OCI-LY3 (cell line): ENCODE data around the gene LTBP1.

Experiments
- EZH2phosphoT487 ChIP-seq: fragments of 200-600 bp; shearing (Covaris generic); IDR thresholded peaks from 2 replicates; pipeline ENCODE4 v1.6.1; 2018; ENCODE audit warnings: antibody characterized with exemption, mixed run types, low read depth
- TF ChIP-seq, protein P1 (sequence below): fragments of 200-600, 300-600 bp; sonication (generic); IDR thresholded peaks from 2 replicates; pipeline ENCODE4 v1.5.1; 2014; ENCODE audit warnings: antibody characterized with exemption, low read length, low read depth

DNA sequence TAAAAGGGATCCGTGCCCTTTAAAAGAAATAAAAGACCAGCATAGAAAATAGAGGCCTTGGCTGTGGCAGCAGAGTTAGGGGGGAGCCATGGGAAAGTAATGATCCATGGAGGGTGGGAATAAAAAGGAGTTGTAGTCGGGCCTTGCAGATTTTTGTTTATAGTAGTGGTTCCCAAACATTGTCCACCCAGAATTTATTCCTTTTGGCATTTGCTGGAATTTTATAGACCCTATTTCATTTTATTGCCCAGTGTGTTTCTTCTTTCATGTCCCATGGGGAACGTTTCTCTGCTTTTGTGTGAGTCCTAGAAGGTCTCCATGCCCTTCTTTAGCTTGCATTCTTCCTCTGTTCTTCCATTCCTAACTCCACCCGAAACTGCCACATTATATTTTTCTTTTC, 222.2 kb downstream of the LTBP1 start:
- TF ChIP-seq, protein P1, sequence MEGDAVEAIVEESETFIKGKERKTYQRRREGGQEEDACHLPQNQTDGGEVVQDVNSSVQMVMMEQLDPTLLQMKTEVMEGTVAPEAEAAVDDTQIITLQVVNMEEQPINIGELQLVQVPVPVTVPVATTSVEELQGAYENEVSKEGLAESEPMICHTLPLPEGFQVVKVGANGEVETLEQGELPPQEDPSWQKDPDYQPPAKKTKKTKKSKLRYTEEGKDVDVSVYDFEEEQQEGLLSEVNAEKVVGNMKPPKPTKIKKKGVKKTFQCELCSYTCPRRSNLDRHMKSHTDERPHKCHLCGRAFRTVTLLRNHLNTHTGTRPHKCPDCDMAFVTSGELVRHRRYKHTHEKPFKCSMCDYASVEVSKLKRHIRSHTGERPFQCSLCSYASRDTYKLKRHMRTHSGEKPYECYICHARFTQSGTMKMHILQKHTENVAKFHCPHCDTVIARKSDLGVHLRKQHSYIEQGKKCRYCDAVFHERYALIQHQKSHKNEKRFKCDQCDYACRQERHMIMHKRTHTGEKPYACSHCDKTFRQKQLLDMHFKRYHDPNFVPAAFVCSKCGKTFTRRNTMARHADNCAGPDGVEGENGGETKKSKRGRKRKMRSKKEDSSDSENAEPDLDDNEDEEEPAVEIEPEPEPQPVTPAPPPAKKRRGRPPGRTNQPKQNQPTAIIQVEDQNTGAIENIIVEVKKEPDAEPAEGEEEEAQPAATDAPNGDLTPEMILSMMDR, result no peak
- TF ChIP-seq EZH2phosphoT487, result no peak
